NCI-H1436 treated with DMSO at 0.1 percent for 48 hours (cell line): ENCODE measurements around the gene WDR64.

Experiments used
- DNase-seq: peaks from one replicate; lab custom pipeline; 2025; lab: John Stamatoyannopoulos, UW

The WDR64 gene

GRCh38 chr1:241631674-241632073, 20.4 kb upstream of the WDR64 start:
- no peak for DNase-seq

- no peak for DNase-seq
Measured at GRCh38 chr1:241632987-241633386, 19.1 kb upstream of the WDR64 start.

- DNase-seq: no peak
Measured at GRCh38 chr1:241635556-241636152, 16.4 kb upstream of the WDR64 start.

DNA sequence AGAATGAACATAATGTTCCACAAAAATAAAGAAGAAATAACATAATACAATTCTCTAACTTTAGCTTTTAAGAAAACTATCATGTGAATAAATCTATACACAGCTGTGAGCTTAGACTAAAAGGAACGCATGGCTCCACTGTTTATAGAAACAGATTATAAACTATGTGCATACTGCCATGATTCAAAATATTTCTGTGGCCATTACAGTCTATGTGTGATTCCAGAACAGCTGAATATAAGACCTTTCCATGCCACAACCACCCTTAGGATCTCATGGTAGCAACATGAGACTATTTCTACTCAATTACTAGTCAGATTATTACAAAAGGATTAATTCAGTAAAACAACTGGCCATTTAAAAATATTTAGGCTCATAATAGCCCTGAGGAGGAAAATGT, 15.8 kb upstream of the WDR64 start:
- DNase-seq: no peak

DNA sequence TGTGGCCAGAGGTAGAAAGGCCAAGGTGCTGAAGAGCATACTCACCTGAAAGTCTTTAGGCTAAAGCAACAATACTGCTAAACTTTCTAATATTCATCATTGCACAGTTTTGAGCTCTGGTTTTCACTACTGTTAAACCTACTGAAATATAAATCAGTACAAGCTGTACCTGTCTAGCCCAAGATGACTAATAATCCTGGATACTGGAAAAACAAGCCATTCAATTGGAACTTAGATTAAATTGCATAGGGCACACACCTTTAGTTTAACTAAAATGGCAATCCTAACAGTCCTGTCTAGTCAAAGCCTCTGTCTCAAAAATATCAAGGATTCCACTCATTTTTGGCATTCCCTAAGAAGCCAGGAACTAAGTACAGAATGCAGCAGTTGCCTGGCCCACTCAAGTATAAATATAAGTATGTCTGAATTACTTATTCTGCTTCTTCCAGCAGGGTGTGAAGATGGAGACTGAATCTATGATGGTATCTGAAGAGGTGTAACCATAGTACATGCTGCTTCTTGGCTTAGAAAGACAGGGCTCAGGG, 15.0 kb upstream of the WDR64 start:
- no peak for DNase-seq

DNA sequence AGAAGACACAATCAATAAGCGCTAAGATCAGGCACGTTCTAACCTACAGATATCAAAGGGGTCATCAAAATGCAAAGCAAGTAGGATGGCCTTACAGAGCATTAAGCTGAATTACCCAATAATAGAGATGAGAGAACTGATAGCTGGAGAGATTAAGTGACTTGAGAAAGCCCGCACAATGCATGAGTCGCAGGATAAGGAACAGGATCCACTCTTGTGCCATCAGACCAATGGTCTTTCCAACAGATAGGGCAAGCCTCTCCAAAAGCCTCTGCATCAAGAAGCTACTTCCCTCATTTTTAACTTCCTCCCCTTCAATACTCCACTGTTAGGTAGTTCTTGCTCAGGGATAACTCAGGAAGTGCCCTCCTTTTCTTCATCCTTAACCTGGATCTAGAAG, 14.5 kb upstream of the WDR64 start:
- no peak for DNase-seq

- no peak for DNase-seq
Measured at GRCh38 chr1:241638099-241638682, 13.9 kb upstream of the WDR64 start.

DNA sequence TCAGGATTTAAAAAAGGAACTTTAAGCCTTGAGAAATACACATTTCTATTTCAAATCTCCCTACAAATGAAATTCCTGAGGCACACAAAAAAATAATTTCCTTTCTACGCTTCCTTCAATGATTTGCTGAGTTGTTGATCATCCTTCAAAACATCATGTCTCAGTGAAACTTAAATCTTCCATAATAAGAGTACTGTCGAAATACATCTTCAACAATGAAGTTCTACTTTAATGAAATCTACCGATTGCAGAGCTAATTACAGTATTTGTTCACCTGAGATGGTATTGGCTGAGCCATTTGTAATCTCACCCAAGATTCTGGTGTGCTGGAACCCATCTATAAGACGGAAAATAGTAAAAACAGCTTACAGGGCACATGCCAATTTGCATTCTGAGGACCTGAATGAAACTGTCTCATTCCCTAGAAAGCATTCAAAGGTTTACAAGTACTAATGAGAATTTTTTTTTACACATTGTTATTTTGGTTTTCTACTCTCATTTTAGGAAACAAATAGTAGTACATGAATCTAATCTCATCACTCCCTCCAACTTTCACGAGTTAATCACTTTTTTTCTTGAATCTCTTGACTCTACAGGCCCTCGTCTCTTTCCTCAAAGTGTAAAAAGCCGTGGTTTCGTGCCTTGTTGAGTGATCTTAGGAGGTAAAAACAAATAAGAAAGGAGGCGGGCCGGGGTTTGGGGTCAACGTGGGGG, 13.0 kb upstream of the WDR64 start:
- DNase-seq: no peak

GRCh38 chr1:241639623-241640148, 12.4 kb upstream of the WDR64 start:
- DNase-seq: no peak

- peak; percentile 80 for DNase-seq
Measured at GRCh38 chr1:241640149-241640866, 11.8 kb upstream of the WDR64 start, which contains the start of the genes CHML and OPN3. CHML (minus strand) TSS chr1:241640369; CDS start chr1:241635766, 4,603 bp downstream. OPN3 (minus strand) TSS chr1:241640369; CDS start chr1:241640254, 115 bp downstream.

GRCh38 chr1:241640867-241641622, 11.0 kb upstream of the WDR64 start:
- no peak for DNase-seq

DNA sequence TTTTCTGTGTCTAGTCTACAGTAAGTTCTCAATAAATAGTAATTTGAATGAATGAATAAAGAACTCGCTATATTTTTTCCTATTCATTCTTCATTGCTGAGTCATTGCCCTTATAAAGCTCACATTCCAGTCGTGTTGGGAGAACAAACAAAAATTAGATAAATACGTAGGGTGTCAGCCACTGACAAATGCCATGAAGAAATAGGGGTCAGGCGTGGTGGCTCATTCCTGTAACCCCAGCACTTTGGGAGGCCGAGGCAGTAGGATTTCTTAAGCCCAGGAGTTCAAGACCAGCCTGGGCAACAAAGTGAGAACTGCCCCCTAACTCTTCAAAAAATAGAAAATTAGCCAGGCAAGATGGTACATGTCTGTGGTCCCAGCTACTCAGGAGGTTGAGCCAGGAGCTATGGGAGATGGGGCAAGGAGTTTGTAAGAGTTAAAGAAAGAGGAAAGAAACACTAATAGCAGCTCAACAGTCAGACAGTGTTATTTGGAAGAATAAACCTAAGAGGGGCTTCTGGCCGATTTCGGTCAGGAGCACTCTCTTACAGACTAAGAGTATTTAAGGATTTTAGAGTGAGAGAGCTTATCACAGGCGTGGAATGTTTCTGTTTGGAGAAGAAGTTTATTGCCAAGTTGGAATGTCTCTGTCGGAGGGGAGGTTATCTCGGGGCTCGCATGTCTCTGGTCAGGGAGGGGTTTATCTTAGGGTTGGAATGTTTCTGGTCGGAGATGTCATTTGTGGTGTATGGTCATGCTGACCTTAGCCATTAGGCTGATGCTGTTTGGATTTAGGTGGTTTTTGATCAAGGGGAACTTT, 10.1 kb upstream of the WDR64 start:
- no peak for DNase-seq

GRCh38 chr1:241642593-241642944, 9.5 kb upstream of the WDR64 start:
- no peak for DNase-seq

- no peak for DNase-seq
Measured at GRCh38 chr1:241644259-241644658, 7.8 kb upstream of the WDR64 start.

DNA sequence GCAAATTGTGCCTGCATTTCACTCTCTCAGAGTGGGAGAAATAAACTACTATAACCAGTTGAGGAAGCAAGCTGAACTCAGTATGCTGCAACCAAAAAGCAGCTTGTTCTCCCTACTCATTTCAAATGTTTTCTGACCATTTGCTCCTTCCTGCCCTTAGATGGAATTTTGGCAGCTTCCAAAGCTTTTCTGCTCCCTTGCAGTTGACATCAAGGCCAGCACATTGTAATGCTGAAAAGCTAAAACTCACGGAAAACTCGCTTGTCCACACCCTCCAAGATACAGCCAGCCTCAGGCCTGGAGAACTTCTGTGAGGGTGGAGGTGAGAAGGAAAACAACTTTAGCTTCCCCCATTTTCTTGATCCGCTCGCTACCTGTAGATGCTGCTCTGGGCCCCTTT, 6.9 kb upstream of the WDR64 start:
- DNase-seq: no peak

DNA sequence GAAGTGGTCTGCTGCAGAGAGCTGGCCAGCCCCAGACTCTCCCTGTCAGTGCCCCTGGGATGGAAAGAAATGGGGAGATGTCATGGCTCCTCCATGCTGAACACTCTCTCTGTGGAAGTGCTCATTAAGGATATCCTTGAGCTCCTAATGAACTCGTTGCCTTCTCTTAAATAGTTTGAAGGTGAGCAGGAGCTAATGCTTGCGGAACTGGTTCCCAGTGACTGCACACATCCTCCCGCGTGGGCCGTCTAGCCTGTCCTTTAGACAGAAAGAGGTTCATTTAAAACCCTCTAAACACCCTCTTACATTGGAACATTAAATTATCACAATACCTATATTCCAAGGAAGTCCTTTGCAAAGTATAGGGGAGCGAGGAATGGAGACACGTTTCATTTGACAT, 5.9 kb upstream of the WDR64 start:
- no peak for DNase-seq

- no peak for DNase-seq
Measured at GRCh38 chr1:241647658-241648057, 4.4 kb upstream of the WDR64 start.

- no peak for DNase-seq
Measured at GRCh38 chr1:241648159-241648558, 3.9 kb upstream of the WDR64 start.

GRCh38 chr1:241654019-241654418, 1.9 kb downstream of the WDR64 start:
- no peak for DNase-seq

DNA sequence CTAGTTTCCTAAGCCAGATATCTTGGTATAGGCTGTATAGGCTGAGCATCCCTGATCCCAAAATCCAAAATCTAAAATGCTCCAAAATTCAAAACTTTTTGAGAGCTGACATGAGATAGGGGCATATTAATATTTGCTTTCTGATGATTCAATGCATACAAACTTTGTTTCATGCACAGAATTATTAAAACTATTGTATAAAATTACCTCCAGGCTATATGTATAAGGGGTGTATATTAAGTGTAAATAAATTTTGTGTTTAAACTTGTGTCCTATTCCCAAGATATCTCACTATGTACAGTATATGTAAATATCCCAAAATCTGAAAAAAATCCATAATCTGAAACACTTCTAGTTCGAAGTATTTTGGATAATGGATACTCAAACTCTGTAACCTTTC, 2.6 kb downstream of the WDR64 start:
- no peak for DNase-seq
